SU-DHL-6 (cell line): ENCODE data around the gene COL13A1.

Experiments used
- CTCF ChIP-seq: fragments of 200-600 bp; sonication (generic); IDR thresholded peaks from one replicate; pipeline ENCODE4 v1.5.1; 2017; ENCODE audit warnings: antibody characterized with exemption, mild to moderate bottlenecking, low read length, moderate library complexity; ENCODE audit not compliant: insufficient read depth, poor library complexity, severe bottlenecking
- EZH2phosphoT487 ChIP-seq: fragments of 200-600 bp; sonication (generic), shearing (Covaris generic); conservative IDR thresholded peaks from 2 replicates; pipeline ENCODE4 v1.6.1; 2018; ENCODE audit warnings: mild to moderate bottlenecking, antibody characterized with exemption, low read length, moderate library complexity, mixed read lengths

DNA sequence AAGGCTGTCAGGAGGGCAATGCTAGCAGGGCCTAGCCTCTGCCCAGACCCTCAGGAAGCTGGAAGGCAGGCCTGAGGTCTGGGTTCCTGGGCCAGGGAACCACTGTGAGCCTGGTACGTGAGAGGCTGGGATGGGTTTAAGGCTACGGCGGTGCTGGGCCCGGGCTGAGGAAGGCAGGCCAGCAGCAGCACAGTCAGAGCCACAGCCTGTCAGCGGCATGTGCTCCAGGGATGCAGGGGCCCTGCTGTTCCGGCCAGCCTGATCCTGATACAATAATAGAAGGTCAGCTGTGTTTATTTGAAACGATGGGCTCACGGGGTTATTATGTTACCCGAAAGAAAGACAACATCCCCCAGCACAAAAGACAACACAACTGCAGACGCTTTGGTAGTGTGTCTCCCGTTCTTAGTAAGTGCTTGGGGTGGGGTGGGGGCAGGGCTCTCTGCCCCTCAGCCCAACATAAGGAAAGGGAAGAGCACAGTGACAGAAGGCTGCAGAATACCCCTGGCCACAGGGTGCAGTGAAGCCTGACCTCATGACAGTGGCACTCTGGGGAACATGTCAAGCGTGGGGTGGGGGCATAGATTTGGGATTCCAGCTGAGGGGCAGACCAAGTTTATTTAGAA lies 95.0 kb downstream of the COL13A1 start:
- TF ChIP-seq CTCF: no peak
- TF ChIP-seq EZH2phosphoT487: no peak
